GM23338 (cell line): ENCODE data around the gene DPYD.

Experiments used
- CTCF ChIP-seq, 2 experiments: fragments of 200-600 bp in 1 of 2; sonication (generic) in 1 of 2; conservative IDR thresholded peaks; 2 replicates each; pipeline versions ENCODE4 v1.5.1 to v1.6.1; 2016 to 2017; ENCODE audit warnings: antibody characterized with exemption in 2 of 2, low read depth in 2 of 2, mild to moderate bottlenecking in 2 of 2, moderate library complexity in 1 of 2
- JUNB ChIP-seq: IDR thresholded peaks from one replicate; pipeline ENCODE4 v1.6.1; 2016; ENCODE audit warnings: antibody characterized with exemption; ENCODE audit not compliant: unreplicated experiment

DNA sequence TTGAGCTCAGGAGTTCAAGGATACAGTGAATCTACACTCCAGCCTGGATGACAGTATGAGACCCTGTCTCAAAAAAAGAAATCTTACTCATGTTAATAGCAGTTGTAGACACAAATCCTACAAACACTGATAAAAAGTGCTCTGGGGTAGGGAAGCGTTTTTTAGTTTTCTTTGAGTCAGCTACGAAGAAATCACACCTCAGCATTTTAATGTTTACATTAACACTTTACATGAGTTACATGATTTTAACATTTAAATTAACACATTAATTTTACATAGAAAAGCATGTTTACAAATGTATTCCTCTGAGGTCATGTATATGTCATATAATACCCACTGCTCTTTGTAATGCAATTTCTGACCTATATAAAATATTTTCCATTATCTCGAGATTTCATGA lies 419.2 kb downstream of the DPYD start:
- no peak for TF ChIP-seq CTCF (conservative IDR thresholded peaks at IDR 0.05; ENCODE audit: low read depth in 2 of 2)
- no peak for TF ChIP-seq JUNB
